MV-4-11 (cell line): ENCODE data around the gene HSF2BP.
"Not testable (repeated sequence)": the region's sequence is repeated elsewhere in the genome, so short reads cannot be mapped to it uniquely, and the experiment has no call there.

Source experiments
- DNase-seq: peaks from one replicate; lab custom pipeline; 2025; lab: John Stamatoyannopoulos, UW

Gene HSF2BP

GRCh38 chr21:43659136-43660000 lies at the start of gene HSF2BP, which contains the start of gene RRP1B:
HSF2BP (minus strand) TSS chr21:43659488; CDS start chr21:43658096, 1,392 bp downstream.
RRP1B (plus strand) TSS chr21:43659560; CDS start chr21:43659665, 105 bp downstream.
- DNase-seq: peak; percentile 72

GRCh38 chr21:43708745-43709381 lies 49.6 kb upstream of the HSF2BP start:
- no peak for DNase-seq

DNA sequence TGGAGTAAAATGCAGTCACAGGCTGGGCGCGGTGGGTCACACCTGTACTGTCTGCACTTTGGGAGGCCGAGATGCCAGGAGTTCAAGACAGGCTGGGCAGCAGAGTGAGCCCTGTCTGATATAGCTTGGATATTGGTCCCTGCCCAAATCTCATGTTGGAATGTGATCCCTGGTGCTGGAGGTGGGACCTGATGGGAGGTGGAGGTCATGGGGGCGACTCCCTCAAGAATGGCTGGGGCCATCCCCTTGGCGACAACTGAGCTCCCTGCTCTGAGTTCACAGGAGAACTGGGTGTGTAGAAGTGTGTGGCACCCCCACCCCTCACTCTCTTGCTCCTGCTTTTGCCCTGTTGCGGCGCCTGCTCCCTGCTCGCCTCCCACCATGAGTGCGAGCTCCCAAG lies 48.2 kb upstream of the HSF2BP start:
- no peak for DNase-seq

- peak; percentile 65 for DNase-seq
Measured at GRCh38 chr21:43703035-43703880, 44.0 kb upstream of the HSF2BP start.

DNA sequence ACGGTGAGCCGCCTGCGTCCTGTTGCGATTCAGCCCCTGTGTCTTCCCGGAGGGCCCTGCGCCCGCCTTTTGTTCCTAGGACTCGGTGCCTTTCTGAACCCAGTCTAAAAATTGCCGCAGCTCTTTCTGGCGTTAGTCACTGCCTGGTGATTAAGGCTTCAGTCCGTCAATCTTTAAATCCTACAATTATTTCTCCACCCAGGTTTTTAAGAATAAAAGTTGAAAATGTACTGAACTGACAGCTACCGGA lies 43.4 kb upstream of the HSF2BP start:
- no peak for DNase-seq

GRCh38 chr21:43701936-43702784 lies 42.9 kb upstream of the HSF2BP start:
- DNase-seq: no peak

DNA sequence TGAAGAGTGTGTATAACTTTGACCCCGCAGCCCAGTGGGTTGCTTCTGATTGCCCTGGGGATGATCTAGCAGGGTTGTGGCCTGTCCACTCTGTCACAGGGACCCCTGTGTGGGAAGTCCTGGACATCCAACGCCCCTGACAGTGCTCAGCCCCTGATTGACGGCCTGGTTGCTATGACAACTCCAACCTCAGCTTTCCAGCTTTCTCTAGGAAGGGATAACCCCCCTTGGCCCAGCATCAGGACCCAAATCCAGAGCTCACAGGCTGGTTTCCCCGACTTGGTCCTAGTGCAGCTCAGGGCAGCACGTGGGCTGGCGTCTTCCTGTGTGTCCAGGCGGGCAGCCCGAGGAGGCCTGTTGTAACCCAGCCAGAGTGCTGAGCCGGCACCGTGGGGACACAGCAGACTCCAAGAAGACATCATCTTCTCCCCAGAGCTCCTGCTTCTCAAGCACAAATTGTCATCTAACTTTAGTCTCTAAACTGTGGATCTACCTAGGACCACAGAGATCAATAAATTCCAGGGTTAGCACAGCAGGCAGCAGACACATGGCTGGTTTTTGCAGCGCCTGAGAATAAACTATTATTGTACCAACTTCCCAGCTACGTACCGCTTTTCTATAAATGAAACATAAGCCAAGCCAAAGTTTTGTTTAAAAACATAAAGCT lies 40.8 kb upstream of the HSF2BP start:
- no peak for DNase-seq

DNA sequence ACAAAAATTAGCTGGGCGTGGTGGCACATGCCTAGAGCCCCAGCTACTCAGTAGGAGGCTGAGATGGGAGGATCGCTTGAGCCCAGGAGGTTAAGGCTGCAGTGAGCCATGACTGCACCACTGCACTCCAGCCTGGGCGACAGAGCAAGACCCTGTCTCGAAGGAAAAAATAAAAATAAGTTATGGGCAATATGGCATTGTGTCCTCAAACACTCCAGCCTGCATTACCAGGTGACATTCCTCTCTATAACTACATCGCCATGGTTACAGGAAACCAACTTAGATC lies 40.1 kb upstream of the HSF2BP start:
- not testable (repeated sequence) for DNase-seq

- DNase-seq: no peak
Measured at GRCh38 chr21:43697758-43698643, 38.7 kb upstream of the HSF2BP start.

GRCh38 chr21:43696214-43696613 lies 36.9 kb upstream of the HSF2BP start:
- no peak for DNase-seq

GRCh38 chr21:43694437-43695079 lies 35.3 kb upstream of the HSF2BP start:
- no peak for DNase-seq

GRCh38 chr21:43693981-43694380 lies 34.7 kb upstream of the HSF2BP start:
- DNase-seq: no peak

- DNase-seq: no peak
Measured at GRCh38 chr21:43692949-43693348, 33.7 kb upstream of the HSF2BP start.

- no peak for DNase-seq
Measured at GRCh38 chr21:43691801-43692200, 32.5 kb upstream of the HSF2BP start.

DNA sequence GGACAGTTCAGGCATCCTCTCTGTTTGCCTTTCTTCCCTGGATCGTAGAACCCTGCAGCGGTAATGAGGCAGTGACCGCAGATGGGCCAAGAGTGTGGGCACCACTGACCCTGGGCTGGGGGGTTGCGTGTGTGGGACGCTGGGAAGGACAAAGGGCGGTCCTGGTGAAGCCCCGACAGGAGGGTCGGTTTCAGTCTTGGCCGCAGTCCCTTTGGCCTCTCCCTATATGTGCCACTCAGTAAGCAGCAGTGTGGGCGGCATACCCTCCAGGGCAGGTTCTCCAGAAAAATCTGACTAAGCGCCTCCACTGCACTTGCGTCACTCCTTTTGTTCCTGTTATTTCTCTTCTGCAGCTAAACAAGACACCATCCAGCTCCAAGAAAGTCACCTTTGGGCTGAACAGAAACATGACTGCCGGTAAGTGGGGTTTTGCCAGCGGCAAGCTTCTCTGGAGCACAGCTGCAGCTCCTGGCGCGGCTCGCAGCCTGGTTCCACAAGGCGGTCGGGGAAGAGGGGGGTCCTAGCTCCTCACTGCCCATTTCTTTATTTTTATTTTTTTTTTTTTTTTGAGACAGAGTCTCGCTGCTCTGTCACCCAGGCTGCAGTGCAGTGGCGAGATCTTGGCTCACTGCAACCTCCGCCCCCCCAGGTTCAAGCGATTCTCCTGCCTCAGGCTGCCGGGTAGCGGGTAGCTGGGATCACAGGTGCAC lies 32.0 kb upstream of the HSF2BP start:
- no peak for DNase-seq

DNA sequence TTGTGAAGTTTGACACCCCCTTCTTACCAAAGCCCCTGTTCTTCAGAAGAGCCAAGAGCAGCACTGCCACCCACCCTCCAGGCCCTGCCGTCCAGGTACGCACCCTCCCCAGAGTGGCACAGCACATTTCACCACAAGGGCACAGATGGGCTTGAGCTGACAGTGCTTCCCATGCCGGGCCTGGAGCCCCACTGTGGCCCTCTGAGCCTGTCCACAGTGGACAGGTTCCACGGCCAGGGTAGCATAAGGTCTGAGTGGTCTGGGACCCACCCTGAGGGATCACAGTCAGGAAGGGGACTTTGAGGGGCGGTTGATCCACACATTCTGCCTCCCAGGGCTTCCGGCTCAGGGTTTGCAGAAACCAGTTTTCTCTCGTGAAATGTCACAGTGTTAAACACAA lies 31.1 kb upstream of the HSF2BP start:
- DNase-seq: no peak

GRCh38 chr21:43689556-43690337 lies 30.5 kb upstream of the HSF2BP start:
- DNase-seq: no peak

DNA sequence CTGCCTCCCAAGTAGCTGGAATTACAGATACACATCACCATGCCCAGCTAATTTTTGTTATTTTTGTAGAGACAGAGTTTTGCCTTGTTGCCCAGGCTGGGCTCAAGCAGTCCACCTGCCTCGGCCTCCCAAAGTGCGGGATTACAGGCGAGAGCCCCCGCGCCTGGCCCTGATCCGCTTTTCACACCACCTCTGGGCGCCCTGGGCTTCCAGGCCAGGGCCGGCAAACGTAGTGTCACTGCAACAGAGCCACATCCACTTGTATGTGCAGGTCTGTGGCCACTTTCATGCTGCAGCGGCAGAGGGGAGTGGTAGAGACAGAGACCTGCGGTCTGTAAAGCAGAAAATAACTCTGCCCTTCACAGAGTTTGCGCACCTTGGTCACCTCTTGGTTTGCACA lies 29.6 kb upstream of the HSF2BP start:
- no peak for DNase-seq
